GM18511 (cell line): ENCODE measurements around the gene GPER1.

ENCODE experiments used
- ATAC-seq: cut with Tn5 transposase; IDR thresholded peaks from one replicate; pipeline ENCODE4 v1.9.1; 2021; ENCODE audit warnings: mild to moderate bottlenecking, moderate library complexity; ENCODE audit not compliant: unreplicated experiment

GPER1 gene

DNA sequence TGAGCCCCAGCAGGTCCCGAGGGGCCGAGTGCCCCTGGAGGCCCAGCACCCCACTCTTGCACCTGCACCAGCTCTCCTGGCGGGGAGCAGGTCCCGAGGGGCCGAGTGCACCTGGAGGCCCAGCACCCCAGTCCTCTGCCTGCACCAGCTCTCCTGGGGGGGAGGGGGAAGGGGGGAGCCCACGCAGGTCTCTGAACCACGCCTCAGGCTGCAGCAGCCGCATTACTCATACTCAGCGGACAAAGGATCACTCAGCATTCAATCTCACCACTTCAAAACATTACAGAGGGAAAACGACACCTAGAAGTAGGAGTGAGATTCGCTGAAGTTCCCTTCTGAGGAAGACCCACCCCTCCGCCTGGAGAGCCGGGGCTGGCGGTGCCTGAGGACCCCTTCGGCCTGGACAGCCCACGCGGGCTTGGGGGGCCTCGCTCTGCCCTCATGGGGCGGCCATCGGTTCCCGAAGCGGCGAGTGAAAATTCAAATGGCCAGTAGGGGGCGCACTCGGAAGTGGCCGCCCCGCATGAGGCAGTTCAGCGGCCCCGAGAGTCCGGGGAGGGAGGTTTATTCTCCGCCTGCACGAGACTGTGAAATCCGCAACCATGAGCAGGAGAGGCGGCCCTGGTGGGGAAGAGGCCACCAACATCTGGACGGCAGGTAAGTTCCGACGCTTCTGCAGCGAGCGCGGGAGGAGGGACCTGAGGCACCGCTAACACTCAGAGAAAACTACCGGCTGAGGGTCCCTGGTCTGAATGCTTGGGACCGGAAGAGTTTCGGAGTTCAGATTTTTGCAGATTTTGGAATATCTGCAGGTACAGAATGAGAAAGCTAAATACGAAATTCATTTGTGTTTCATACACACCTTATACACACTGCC, 1.1 kb upstream of the GPER1 start:
- peak; percentile 81 for ATAC-seq

GRCh38 chr7:1087465-1087814, 473 bp upstream of the GPER1 start:
- ATAC-seq = no peak

DNA sequence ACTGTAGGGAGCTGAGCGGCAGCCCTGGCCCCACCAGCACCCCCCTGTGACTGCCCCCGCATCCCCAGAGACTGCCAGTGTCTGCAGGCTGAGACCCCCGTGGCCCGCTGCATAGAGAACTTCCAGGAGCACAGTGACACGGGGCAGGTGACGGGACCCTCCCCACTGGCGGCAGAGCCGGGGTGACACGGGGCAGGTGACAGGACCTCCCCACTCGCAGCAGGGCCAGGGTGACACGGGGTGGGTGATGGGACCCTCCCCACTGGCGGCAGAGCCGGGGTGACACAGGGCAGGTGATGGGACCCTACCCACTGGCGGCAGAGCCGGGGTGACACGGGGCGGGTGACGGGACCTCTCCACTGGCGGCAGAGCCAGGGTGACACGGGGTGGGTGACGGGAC, 2.3 kb downstream of the GPER1 start:
- no peak for ATAC-seq

DNA sequence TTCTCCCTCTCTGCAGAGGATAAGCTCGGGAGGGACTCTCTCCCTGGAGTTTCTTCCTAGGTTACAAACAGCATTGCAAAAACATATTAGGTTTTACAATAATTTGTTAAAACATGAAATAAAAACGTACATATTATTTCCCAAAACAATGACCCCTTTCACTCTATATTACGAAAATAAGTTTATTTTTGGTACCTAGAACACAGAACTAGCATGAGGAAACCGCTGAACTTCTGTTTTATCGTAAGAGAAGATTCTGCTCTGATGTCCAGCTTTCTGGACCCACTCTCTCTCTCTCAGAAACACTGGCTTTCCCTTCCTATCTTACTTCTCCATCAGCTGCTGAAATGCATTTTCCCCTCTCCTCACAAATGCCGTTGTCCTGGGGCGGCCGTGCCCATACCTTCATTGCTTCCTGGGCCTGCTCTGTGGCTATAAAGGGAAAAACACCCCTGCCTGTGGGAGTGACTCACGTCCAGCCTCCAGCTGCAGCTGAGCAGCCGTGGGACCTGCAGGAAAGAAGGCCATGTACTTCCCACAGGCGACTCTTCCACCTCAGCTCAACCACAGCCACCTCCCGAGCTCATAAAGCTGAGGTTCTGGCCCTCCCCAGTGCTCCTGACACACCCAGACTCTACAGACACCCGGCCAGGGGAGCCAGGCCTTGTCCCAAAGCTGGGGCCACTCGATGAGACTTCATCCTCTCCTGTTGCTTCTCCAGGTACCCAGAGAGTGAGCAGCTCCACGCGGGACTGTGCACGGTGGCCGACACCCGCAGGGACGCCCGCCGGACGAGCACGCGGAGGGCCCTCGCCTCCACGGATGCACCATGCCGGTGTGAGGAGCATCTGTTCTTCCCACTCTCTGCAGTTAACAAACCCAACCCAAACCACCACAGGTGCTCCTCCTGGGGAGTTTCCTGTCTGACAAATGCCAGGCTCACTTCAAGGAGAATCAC, 3.1 kb downstream of the GPER1 start:
- ATAC-seq = no peak

GRCh38 chr7:1091644-1092027, 3.7 kb downstream of the GPER1 start:
- ATAC-seq = no peak

GRCh38 chr7:1092161-1092632, 4.3 kb downstream of the GPER1 start:
- no peak for ATAC-seq

- ATAC-seq = no peak
Measured at GRCh38 chr7:1092806-1093501, 5.0 kb downstream of the GPER1 start.

DNA sequence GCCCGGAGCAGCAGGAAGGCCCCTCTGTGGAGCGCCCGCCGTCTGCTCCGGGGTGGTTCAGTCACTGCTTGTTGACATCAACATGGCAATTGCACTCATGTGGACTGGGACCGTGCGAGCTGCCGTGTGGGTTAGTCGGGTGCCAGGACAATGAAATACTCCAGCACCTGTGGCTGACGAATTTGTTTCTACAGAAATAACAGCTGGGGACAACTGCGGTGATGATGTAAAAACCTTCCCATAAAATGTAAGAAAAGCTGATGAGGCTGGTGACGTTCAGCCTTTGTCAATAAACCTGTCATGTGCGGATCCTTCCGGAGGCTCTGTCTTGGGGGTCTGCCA, 5.6 kb downstream of the GPER1 start:
- no peak for ATAC-seq

DNA sequence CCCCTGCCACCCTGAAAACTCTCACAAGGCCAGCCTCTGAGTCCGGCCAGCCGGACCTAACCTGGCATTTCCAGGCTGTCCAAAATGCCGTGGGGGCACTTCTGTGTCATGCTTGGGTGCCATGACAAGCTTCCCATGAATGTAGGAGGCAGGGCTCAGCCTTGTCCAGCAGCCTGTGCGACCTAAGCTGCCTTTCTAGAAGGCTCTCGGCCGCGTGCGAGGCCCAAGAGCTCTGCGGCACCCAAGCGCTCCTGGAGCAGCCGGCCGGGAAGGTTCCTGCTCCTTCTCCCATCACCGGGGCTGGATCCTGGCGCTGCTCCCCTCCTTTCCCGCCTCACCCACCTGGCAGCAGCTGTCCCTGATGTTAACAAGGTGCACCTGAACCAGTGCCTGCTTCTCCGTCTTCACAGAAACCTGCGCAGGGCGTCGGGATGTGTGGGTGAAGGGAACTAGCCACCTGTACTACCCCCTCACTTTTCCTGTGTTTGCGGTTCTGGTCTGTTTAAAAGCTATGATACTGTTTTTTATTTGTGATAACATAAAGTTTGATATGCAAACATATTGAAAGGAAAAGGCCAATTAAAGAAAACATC, 6.1 kb downstream of the GPER1 start:
- ATAC-seq = no peak

GRCh38 chr7:1094870-1095269, 7.0 kb downstream of the GPER1 start:
- no peak for ATAC-seq

DNA sequence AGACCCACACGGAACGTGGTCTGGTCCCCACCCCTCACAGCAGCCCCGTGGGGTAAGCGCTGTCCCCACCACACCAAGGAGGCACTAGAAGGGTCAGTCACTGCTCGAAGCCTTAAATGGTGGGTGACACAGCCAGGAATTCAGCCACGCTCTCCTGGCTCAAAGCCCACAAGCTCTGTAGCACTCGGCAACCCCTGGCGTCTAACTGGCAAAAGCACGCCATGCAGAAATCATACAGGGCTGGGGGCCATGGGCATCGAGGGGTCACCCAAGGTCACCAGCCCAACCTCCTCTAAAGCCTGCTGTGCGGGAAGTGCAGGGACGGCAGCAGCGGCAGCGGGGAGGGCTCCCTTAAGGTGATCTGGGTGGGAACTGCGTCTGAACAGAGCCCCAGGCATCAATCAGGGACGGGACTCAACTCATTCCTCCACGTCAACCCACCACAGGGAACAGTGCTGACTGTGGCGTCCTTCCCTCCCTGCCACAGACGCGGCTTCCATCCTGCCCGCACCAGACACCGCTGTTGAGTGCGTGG, 7.8 kb downstream of the GPER1 start:
- ATAC-seq = no peak

DNA sequence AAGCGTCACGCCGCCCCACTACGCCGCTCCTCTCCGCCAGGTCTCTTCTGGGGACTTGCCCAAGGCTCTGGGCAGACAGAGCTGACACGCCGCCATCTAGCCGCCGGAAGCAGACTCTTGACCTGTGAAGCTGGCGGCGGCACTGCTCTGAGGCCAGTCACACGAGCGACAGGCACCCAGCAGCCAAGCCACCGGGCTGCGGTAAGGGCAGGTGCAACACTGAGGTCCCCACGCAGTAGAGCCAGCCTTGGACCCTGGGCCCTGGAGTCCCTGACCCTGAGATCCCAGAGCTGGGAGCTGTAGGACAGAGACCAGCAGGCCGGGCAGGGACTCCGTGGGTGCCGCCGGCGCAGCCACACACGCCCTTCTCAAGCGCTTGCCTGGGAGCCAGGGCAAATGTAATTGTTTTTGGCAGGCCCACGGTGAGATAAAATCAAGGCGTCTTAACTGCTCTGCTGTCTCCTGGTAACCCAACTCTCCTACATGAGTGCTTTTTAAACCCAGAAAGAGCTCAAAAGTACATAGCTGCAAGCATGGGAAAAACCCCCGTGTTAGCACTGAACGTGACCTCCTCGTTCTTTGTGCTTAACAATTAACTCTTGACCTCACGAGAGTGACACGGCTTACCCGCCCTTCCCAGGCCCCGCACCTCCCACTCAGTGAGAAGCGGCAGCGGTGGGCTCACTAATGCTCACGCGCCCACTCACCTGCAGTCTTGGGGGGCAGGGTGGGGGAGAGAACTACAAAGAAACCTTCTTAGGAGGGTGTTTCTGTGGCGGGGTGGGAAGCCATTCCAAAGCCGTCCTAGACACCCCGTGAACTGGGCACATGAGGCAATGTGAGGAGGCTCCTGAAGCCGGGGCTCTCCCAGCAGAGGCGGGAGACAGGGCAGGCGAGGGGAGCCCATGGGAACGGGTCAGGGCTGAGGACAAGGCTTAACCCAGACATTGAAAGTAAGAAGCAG, 8.5 kb downstream of the GPER1 start:
- no peak for ATAC-seq

DNA sequence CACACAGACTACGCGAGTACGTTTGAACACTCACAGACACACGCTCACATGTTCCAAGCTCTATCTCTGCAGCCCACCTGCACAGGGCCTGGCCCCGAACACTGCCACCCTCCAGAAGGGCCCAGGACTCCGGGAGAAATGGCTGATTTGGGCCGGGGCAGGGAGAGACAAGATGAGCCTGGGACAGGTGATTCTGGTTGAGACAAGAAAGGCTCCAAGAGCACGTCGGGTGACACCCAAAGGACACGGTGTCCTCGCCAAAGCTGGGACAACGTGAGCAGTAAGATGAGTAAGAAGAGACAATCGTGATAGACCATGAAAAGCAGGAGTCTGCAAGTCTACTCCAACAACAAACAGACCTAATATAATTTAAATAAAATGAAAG, 9.2 kb downstream of the GPER1 start:
- ATAC-seq = no peak

GRCh38 chr7:1098243-1099153, 10.6 kb downstream of the GPER1 start:
- no peak for ATAC-seq

DNA sequence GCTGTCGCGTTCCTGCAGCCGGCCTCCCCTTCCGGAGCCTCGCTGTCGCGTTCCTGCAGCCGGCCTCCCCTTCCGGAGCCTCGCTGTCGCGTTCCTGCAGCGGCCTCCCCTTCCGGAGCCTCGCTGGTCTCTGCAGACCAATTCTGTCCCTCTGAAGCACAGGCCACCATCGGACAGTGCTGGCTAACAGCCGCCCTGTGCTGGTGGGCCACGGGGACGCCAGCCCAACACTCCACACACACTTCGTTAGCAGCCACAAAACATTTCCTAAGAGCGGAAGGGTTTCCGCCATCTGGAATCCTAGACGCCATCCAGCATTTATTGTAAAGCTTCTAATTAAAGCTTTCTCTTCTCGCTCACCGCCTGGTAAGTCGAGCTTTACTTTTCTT, 11.2 kb downstream of the GPER1 start:
- no peak for ATAC-seq

GRCh38 chr7:1099637-1100036, 11.7 kb downstream of the GPER1 start:
- ATAC-seq = no peak

GRCh38 chr7:1100386-1100785, 12.5 kb downstream of the GPER1 start:
- no peak for ATAC-seq

- no peak for ATAC-seq
Measured at GRCh38 chr7:1100834-1101562, 13.1 kb downstream of the GPER1 start.
